K562 (cell line): ENCODE measurements around the gene CD55. TPM values are rescaled to one million over a fixed set of nuclear protein-coding genes. Genes with fewer than 3 reads are reported as not detected.

Experiments used
- BRCA1 ChIP-seq, 2 experiments: fragments of 450-650 bp in 1 of 2; sonication (generic) in 1 of 2; formaldehyde crosslinking in 1 of 2; IDR thresholded peaks; 2 replicates each; pipeline versions ENCODE4 v1.5.0 to v1.6.1; 2017 to 2020; ENCODE audit warnings: mild to moderate bottlenecking in 1 of 2, missing genetic modification reagents in 1 of 2
- FOXJ2 ChIP-seq: fragments of 200-800 bp; sonication (Bioruptor generic); IDR thresholded peaks from 2 replicates; pipeline ENCODE4 v1.6.1; 2016; ENCODE audit warnings: missing genetic modification characterization, missing compliant biosample characterization
- FOXM1 ChIP-seq, 2 experiments: fragments of 450-650 bp in 1 of 2; sonication (generic) in 1 of 2; formaldehyde crosslinking in 1 of 2; IDR thresholded peaks; 2 replicates each; pipeline versions ENCODE4 v1.6.1 to v1.9.0; 2017 to 2022; ENCODE audit warnings: low read depth in 2 of 2, mild to moderate bottlenecking in 2 of 2, missing genetic modification reagents in 1 of 2, moderate library complexity in 1 of 2
- HDGF ChIP-seq: fragments of 450-650 bp; IDR thresholded peaks from 2 replicates; pipeline ENCODE4 v1.6.1; 2016
- MEF2D ChIP-seq: conservative IDR thresholded peaks from 2 replicates; pipeline ENCODE4 v1.6.1; 2016; ENCODE audit warnings: low read depth, missing genetic modification characterization, missing compliant biosample characterization
- PHTF2 ChIP-seq: fragments of 250-450 bp; sonication (Bioruptor Pico); IDR thresholded peaks from 2 replicates; pipeline ENCODE4 v1.5.0; 2021; ENCODE audit warnings: mild to moderate bottlenecking
- SMAD4 ChIP-seq: fragments of 250-450 bp; sonication (Bioruptor Pico); conservative IDR thresholded peaks from 2 replicates; pipeline ENCODE4 v1.8.0; 2021; ENCODE audit warnings: inconsistent platforms, mild to moderate bottlenecking, moderate library complexity
- SREBF1 ChIP-seq: fragments of 150-350 bp; IDR thresholded peaks from 2 replicates; pipeline ENCODE4 v1.6.1; 2014; ENCODE audit warnings: antibody characterized with exemption, low read depth, low read length, borderline replicate concordance
- SRF ChIP-seq, 2 experiments: fragments of 250-450, 450-650 bp in 1 of 2; sonication (Bioruptor Pico) in 1 of 2; sonication (generic) in 1 of 2; formaldehyde crosslinking; IDR thresholded peaks; 2 replicates each; pipeline versions ENCODE4 v1.5.0 to v1.5.1; 2020 to 2022; ENCODE audit warnings: mild to moderate bottlenecking in 1 of 2, missing genetic modification reagents in 1 of 2
- SRSF7 ChIP-seq: fragments of 200-400 bp; formaldehyde crosslinking; optimal IDR thresholded peaks from 2 replicates; pipeline ENCODE3; 2017; ENCODE audit warnings: mild to moderate bottlenecking, low read depth, low read length
- ZNF316 ChIP-seq: fragments of 450-650 bp; IDR thresholded peaks from 2 replicates; pipeline ENCODE4 v1.6.1; 2016
- ZNF444 ChIP-seq: fragments of 250-450 bp; sonication (Bioruptor Pico); IDR thresholded peaks from 2 replicates; pipeline ENCODE4 v1.4.0; 2020; ENCODE audit warnings: mild to moderate bottlenecking, moderate library complexity
- ZNF551 ChIP-seq: fragments of 250-450 bp; sonication (Bioruptor Pico); IDR thresholded peaks from 2 replicates; pipeline ENCODE4 v1.5.0; 2021; ENCODE audit warnings: mild to moderate bottlenecking, moderate library complexity
- ZNF76 ChIP-seq: fragments of 250-450 bp; sonication (Bioruptor Pico); IDR thresholded peaks from 2 replicates; pipeline ENCODE4 v1.4.0; 2020; ENCODE audit warnings: mild to moderate bottlenecking, moderate library complexity, borderline replicate concordance
- ZNF766 ChIP-seq: fragments of 200-800 bp; sonication (Bioruptor generic); conservative IDR thresholded peaks from 2 replicates; pipeline ENCODE4 v1.6.1; 2016; ENCODE audit warnings: missing genetic modification characterization, missing compliant biosample characterization
- polyA plus RNA-seq, 8 experiments: library from polyadenylated mRNA; depleted of rRNA in 4 of 8; stranded (reverse) in 5 of 8; unstranded in 3 of 8; fragments of >200 nt; fragmentation: Nextera tagmentation in 2 of 8; fragmentation: Illumina TruSeq in 1 of 8; extraction: Ambion mirVana in 2 of 8; extraction: Trizol in 1 of 8; gene quantifications; 2 replicates each; pipeline versions ENCODE4 v1.2.1 to v1.2.3, GENCODE V29; 2011 to 2014; ENCODE audit warnings: inconsistent platforms in 1 of 8, missing spikeins in 1 of 8
- total RNA-seq, 7 experiments: library from RNA; depleted of rRNA in 6 of 7; stranded (reverse); fragments of >200 nt in 6 of 7; fragmentation: Illumina TruSeq in 2 of 7; extraction: Trizol in 2 of 7; gene quantifications; 2 replicates each; pipeline versions ENCODE4 v1.2.1 to v1.2.3, GENCODE V29; 2011 to 2021; ENCODE audit warnings: low replicate concordance in 1 of 7
- TF ChIP-seq, protein P1 (sequence below): fragments of 450-650 bp; IDR thresholded peaks from 2 replicates; pipeline ENCODE4 v1.6.1; 2014; ENCODE audit warnings: low read depth, mild to moderate bottlenecking, moderate library complexity, borderline replicate concordance
- TF ChIP-seq, protein P2 (sequence below): fragments of 250-450 bp; sonication (Bioruptor Pico); IDR thresholded peaks from 2 replicates; pipeline ENCODE4 v1.4.0; 2020; ENCODE audit warnings: mild to moderate bottlenecking
- TF ChIP-seq, protein P3 (sequence below): fragments of 450-650 bp; IDR thresholded peaks from 2 replicates; pipeline ENCODE4 v1.7.0; 2016; ENCODE audit warnings: borderline replicate concordance
- TF ChIP-seq, protein P4 (sequence below): fragments of 250-450 bp; sonication (Bioruptor Pico); IDR thresholded peaks from 2 replicates; pipeline ENCODE4 v1.9.0; 2021; ENCODE audit warnings: mild to moderate bottlenecking, inconsistent platforms

Gene CD55
- total and polyA plus RNA-seq, 9 of the 15 experiments (the other 6 are each of a cell fraction or from before 2014, with no cell fraction given) = 17.7 to 150 (median 97.0) TPM

DNA sequence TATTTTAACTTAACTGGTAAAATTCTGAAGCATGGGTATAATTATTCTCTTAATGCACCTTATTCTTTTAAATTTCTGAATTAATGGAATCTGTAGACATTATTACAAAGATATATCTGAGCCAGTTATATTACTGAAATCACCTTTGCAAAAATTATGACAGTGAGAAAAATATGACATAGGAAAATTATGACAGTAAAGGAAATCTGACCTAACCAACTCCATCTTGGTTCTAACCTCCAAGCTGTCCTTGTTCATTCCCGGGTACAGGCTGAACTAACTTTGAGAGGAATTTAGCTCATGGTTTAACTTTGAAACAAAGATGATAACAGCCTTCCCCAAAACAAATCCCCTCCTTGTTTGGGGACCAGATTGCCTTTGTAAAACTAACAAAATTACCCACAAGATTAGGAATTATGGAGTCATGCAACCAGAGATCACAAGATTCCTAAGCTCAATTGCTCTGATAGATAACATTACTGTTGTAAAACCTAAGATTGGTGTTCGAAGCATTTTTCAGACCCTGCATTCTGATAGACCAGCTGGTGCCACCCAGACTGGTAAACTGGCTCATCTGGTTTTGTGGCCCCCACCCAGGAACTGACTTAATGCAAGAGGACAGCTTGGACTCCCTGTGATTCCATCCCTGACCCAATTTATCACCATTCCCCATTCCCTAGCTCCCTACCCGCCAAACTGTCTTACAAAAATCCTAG lies 9.4 kb upstream of the CD55 start (continued):
- TF ChIP-seq SRF (CRISPR knock-in tag; IDR thresholded peaks at IDR 0.05) (0 out of 4 replicates have a peak, but pooled peaks of 1 of the 2 experiments have one; percentile 28), SRSF7 (no peak), ZNF551 (CRISPR knock-in tag) (no peak), ZNF76 (CRISPR knock-in tag) (peak; percentile 91), ZNF316 (no peak), HDGF (no peak), ZNF444 (CRISPR knock-in tag) (peak; percentile 75), ZNF766 (CRISPR knock-in tag) (peak; percentile 88), BRCA1 (IDR thresholded peaks at IDR 0.05) (no peak), BRCA1 (CRISPR knock-in tag; IDR thresholded peaks at IDR 0.05) (no peak), FOXM1 (IDR thresholded peaks at IDR 0.05; ENCODE audit: low read depth) (no peak), FOXM1 (CRISPR knock-in tag; IDR thresholded peaks at IDR 0.05; ENCODE audit: low read depth) (no peak), PHTF2 (CRISPR knock-in tag) (peak; percentile 88; the same call in 1 of the 2 replicates), FOXJ2 (tag) (no peak), SMAD4 (CRISPR knock-in tag) (peak; percentile 93), MEF2D (peak; percentile 83), SREBF1 (no peak)
- TF ChIP-seq, protein P1, sequence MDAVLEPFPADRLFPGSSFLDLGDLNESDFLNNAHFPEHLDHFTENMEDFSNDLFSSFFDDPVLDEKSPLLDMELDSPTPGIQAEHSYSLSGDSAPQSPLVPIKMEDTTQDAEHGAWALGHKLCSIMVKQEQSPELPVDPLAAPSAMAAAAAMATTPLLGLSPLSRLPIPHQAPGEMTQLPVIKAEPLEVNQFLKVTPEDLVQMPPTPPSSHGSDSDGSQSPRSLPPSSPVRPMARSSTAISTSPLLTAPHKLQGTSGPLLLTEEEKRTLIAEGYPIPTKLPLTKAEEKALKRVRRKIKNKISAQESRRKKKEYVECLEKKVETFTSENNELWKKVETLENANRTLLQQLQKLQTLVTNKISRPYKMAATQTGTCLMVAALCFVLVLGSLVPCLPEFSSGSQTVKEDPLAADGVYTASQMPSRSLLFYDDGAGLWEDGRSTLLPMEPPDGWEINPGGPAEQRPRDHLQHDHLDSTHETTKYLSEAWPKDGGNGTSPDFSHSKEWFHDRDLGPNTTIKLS = no peak
- TF ChIP-seq, protein P2, sequence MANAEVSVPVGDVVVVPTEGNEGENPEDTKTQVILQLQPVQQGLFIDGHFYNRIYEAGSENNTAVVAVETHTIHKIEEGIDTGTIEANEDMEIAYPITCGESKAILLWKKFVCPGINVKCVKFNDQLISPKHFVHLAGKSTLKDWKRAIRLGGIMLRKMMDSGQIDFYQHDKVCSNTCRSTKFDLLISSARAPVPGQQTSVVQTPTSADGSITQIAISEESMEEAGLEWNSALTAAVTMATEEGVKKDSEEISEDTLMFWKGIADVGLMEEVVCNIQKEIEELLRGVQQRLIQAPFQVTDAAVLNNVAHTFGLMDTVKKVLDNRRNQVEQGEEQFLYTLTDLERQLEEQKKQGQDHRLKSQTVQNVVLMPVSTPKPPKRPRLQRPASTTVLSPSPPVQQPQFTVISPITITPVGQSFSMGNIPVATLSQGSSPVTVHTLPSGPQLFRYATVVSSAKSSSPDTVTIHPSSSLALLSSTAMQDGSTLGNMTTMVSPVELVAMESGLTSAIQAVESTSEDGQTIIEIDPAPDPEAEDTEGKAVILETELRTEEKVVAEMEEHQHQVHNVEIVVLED = peak; percentile 62; the same call in 1 of the 2 replicates
- TF ChIP-seq, protein P3, sequence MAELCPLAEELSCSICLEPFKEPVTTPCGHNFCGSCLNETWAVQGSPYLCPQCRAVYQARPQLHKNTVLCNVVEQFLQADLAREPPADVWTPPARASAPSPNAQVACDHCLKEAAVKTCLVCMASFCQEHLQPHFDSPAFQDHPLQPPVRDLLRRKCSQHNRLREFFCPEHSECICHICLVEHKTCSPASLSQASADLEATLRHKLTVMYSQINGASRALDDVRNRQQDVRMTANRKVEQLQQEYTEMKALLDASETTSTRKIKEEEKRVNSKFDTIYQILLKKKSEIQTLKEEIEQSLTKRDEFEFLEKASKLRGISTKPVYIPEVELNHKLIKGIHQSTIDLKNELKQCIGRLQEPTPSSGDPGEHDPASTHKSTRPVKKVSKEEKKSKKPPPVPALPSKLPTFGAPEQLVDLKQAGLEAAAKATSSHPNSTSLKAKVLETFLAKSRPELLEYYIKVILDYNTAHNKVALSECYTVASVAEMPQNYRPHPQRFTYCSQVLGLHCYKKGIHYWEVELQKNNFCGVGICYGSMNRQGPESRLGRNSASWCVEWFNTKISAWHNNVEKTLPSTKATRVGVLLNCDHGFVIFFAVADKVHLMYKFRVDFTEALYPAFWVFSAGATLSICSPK = no peak
- TF ChIP-seq, protein P4, sequence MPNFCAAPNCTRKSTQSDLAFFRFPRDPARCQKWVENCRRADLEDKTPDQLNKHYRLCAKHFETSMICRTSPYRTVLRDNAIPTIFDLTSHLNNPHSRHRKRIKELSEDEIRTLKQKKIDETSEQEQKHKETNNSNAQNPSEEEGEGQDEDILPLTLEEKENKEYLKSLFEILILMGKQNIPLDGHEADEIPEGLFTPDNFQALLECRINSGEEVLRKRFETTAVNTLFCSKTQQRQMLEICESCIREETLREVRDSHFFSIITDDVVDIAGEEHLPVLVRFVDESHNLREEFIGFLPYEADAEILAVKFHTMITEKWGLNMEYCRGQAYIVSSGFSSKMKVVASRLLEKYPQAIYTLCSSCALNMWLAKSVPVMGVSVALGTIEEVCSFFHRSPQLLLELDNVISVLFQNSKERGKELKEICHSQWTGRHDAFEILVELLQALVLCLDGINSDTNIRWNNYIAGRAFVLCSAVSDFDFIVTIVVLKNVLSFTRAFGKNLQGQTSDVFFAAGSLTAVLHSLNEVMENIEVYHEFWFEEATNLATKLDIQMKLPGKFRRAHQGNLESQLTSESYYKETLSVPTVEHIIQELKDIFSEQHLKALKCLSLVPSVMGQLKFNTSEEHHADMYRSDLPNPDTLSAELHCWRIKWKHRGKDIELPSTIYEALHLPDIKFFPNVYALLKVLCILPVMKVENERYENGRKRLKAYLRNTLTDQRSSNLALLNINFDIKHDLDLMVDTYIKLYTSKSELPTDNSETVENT (CRISPR knock-in tag) = no peak
